ENCODE measurements around the gene CLDN20.
"Not testable (repeated sequence)": the region's sequence is repeated elsewhere in the genome, so short reads cannot be mapped to it uniquely, and the experiment has no call there.

Gene CLDN20

GRCh38 chr6:155263373-155264063 is at the start of gene CLDN20:
TSS of gene CLDN20 (plus strand) at chr6:155264013. CDS start at chr6:155275720, 11,707 bp downstream.
- no peak for DNase-seq (ENCODE audit: low spot score)

- DNase-seq (ENCODE audit: low spot score), result no peak
These were observed 47.9 kb upstream of the CLDN20 start for GRCh38 chr6:155215906-155216305.

- no peak for DNase-seq (ENCODE audit: low spot score)
These were observed 47.3 kb upstream of the CLDN20 start for GRCh38 chr6:155216312-155217046.

- not testable (repeated sequence) for DNase-seq (ENCODE audit: low spot score)
These were observed 45.1 kb upstream of the CLDN20 start for GRCh38 chr6:155218711-155219110.

GRCh38 chr6:155219299-155219698 is 44.5 kb upstream of the CLDN20 start:
- DNase-seq (ENCODE audit: low spot score), result no peak

GRCh38 chr6:155219858-155220301 is 43.9 kb upstream of the CLDN20 start:
- DNase-seq (ENCODE audit: low spot score), result no peak

GRCh38 chr6:155221086-155221485 is 42.7 kb upstream of the CLDN20 start:
- no peak for DNase-seq (ENCODE audit: low spot score)

- DNase-seq (ENCODE audit: low spot score), result no peak
These were observed 41.3 kb upstream of the CLDN20 start for GRCh38 chr6:155222506-155222905.

GRCh38 chr6:155223646-155224451 is 40.0 kb upstream of the CLDN20 start:
- DNase-seq (ENCODE audit: low spot score), result no peak

GRCh38 chr6:155224618-155225017 is 39.2 kb upstream of the CLDN20 start:
- DNase-seq (ENCODE audit: low spot score), result no peak

GRCh38 chr6:155227046-155227445 is 36.8 kb upstream of the CLDN20 start:
- no peak for DNase-seq (ENCODE audit: low spot score)

GRCh38 chr6:155228546-155229166 is 35.2 kb upstream of the CLDN20 start:
- no peak for DNase-seq (ENCODE audit: low spot score)

GRCh38 chr6:155230975-155231374 is 32.8 kb upstream of the CLDN20 start:
- DNase-seq (ENCODE audit: low spot score), result not testable (repeated sequence)

GRCh38 chr6:155232848-155233247 is 31.0 kb upstream of the CLDN20 start:
- DNase-seq (ENCODE audit: low spot score), result no peak

GRCh38 chr6:155234167-155234566 is 29.6 kb upstream of the CLDN20 start:
- DNase-seq (ENCODE audit: low spot score), result no peak

- DNase-seq (ENCODE audit: low spot score), result no peak
These were observed 29.1 kb upstream of the CLDN20 start for GRCh38 chr6:155234687-155235086.

- DNase-seq (ENCODE audit: low spot score), result no peak
These were observed 28.7 kb upstream of the CLDN20 start for GRCh38 chr6:155235087-155235486.

- DNase-seq (ENCODE audit: low spot score), result no peak
These were observed 26.2 kb upstream of the CLDN20 start for GRCh38 chr6:155237613-155238012.

GRCh38 chr6:155240905-155241600 is 22.8 kb upstream of the CLDN20 start:
- no peak for DNase-seq (ENCODE audit: low spot score)

- DNase-seq (ENCODE audit: low spot score), result no peak
These were observed 21.8 kb upstream of the CLDN20 start for GRCh38 chr6:155241966-155242365.

GRCh38 chr6:155244434-155244833 is 19.4 kb upstream of the CLDN20 start:
- no peak for DNase-seq (ENCODE audit: low spot score)

- no peak for DNase-seq (ENCODE audit: low spot score)
These were observed 18.6 kb upstream of the CLDN20 start for GRCh38 chr6:155245193-155245592.

Measured in HuH-7 (cell line).